Spleen (tissue), 7 donors: Measurements from ENCODE around the gene RHOF.

Experiments used
- CTCF ChIP-seq, 11 experiments: fragments of 200-600 bp in 7 of 11; fragments of 450-650 bp in 4 of 11; sonication (generic) in 4 of 11; IDR thresholded peaks in 8 of 11; conservative IDR thresholded peaks in 3 of 11; 1 replicate in 7 of 11; 2 replicates in 4 of 11; pipeline versions ENCODE4 v1.4.0 to v1.8.0; 2016 to 2021; ENCODE audit warnings: antibody characterized with exemption in 11 of 11, inconsistent platforms in 4 of 11, mild to moderate bottlenecking in 1 of 11
- POLR2A ChIP-seq, 3 donors: fragments of 450-650 bp; IDR thresholded peaks; one replicate each; pipeline ENCODE4 v1.5.1; 2017; ENCODE audit warnings: antibody characterized with exemption in 3 of 3, mild to moderate bottlenecking in 1 of 3
- POLR2AphosphoS5 ChIP-seq, 3 donors: sonication (generic); formaldehyde crosslinking; IDR thresholded peaks; one replicate each; pipeline ENCODE4 v1.5.1; 2017; ENCODE audit warnings: antibody characterized with exemption in 3 of 3
- donor health status: DM: no; HTN: no; CAD: no; lungs with moderate emphysema.
- donor health status: DM: no; HTN: no; CAD: no.
- donor health status: DM: no; HTN: no; CAD: no.

GRCh38 chr12:121775501-121775900 is 18.0 kb downstream of the RHOF start:
- TF ChIP-seq CTCF (IDR thresholded peaks at IDR 0.05 in 8 of 11, conservative IDR thresholded peaks at IDR 0.05 in 3 of 11): no peak
- TF ChIP-seq POLR2AphosphoS5 (IDR thresholded peaks at IDR 0.05): no peak
- TF ChIP-seq POLR2A (IDR thresholded peaks at IDR 0.05): no peak
